SK-N-SH (cell line): Measurements from ENCODE around the gene RALA. TPM values are rescaled to one million over a fixed set of nuclear protein-coding genes. Genes with fewer than 3 reads are reported as not detected.

Experiments used
- CTCF ChIA-PET: fragments of 300-600, 350-600 bp; formaldehyde crosslinking; extraction: SDS; loops from one replicate; lab custom pipeline; 2021; lab: Yijun Ruan, JAX
- POLR2A ChIA-PET: fragments of 350-600 bp; sonication (Branson Sonifier 250); formaldehyde crosslinking; extraction: SDS; loops from one replicate; lab custom pipeline; 2020; ENCODE audit warnings: antibody characterized with exemption, inconsistent platforms; lab: Yijun Ruan, JAX
- DNase-seq: peaks from one replicate; pipeline ENCODE4 v3.0.0; 2012
- H2AFZ ChIP-seq: fragments of 200-600 bp; sonication (generic); 2 replicates; pipeline ENCODE4 v1.8.1; 2016; ENCODE audit warnings: antibody characterized with exemption, mild to moderate bottlenecking, low read depth
- H3F3A ChIP-seq: fragments of 200-600 bp; sonication (generic); replicated peaks from 2 replicates; pipeline ENCODE3; 2016; ENCODE audit warnings: antibody characterized with exemption, mild to moderate bottlenecking; ENCODE audit not compliant: insufficient read depth
- H3K27ac ChIP-seq, 2 experiments: fragments of 200-500 bp in 1 of 2; fragments of 200-600 bp in 1 of 2; sonication (Bioruptor generic) in 1 of 2; sonication (generic), shearing (Covaris generic) in 1 of 2; 2 replicates each; pipeline versions ENCODE4 v1.5.1 to v1.6.1; 2014 to 2016; ENCODE audit warnings: low read depth in 2 of 2, inconsistent platforms in 1 of 2, low read length in 1 of 2, mild to moderate bottlenecking in 1 of 2, mixed read lengths in 1 of 2
- H3K27me3 ChIP-seq: fragments of 200-600 bp; sonication (generic), shearing (Covaris generic); 2 replicates; pipeline ENCODE4 v1.6.1; 2016; ENCODE audit warnings: mixed run types; ENCODE audit not compliant: insufficient read depth
- H3K36me3 ChIP-seq, 2 experiments: fragments of 200-500 bp in 1 of 2; fragments of 200-600 bp in 1 of 2; sonication (Bioruptor generic) in 1 of 2; sonication (generic) in 1 of 2; replicated peaks in 1 of 2; 2 replicates each; pipeline versions ENCODE3 to v1.5.1; 2014 to 2016; ENCODE audit warnings: low read length in 1 of 2, mild to moderate bottlenecking in 1 of 2; ENCODE audit not compliant: insufficient read depth in 2 of 2, control insufficient read depth in 1 of 2
- H3K4me1 ChIP-seq, 2 experiments: fragments of 200-500 bp in 1 of 2; fragments of 200-600 bp in 1 of 2; sonication (Bioruptor generic) in 1 of 2; sonication (generic), shearing (Covaris generic) in 1 of 2; 2 replicates each; pipeline versions ENCODE4 v1.5.1 to v1.6.1; 2014 to 2016; ENCODE audit warnings: low read depth in 1 of 2, low read length in 1 of 2, mixed run types in 1 of 2; ENCODE audit not compliant: insufficient read depth in 2 of 2, control insufficient read depth in 1 of 2
- H3K4me2 ChIP-seq: fragments of 200-600 bp; sonication (generic), shearing (Covaris generic); 2 replicates; pipeline ENCODE4 v1.6.1; 2017; ENCODE audit warnings: mixed run types
- H3K4me3 ChIP-seq, 2 experiments: fragments of 200-500 bp in 1 of 2; fragments of 200-600 bp in 1 of 2; sonication (Bioruptor generic) in 1 of 2; sonication (generic), shearing (Covaris generic) in 1 of 2; 2 replicates each; pipeline versions ENCODE4 v1.5.1 to v1.8.1; 2014 to 2016; ENCODE audit warnings: low read depth in 2 of 2, inconsistent platforms in 1 of 2, low read length in 1 of 2, mild to moderate bottlenecking in 1 of 2, mixed read lengths in 1 of 2, moderate library complexity in 1 of 2
- H3K79me2 ChIP-seq: fragments of 200-600 bp; sonication (generic); 2 replicates; pipeline ENCODE4 v1.8.1; 2017; ENCODE audit warnings: mild to moderate bottlenecking; ENCODE audit not compliant: insufficient read depth
- H3K9ac ChIP-seq: fragments of 200-600 bp; sonication (generic); 2 replicates; pipeline ENCODE4 v1.6.1; 2017; ENCODE audit warnings: mixed run types
- H3K9me2 ChIP-seq: fragments of 200-600 bp; sonication (generic); 2 replicates; pipeline ENCODE4 v1.6.1; 2017; ENCODE audit warnings: mixed run types
- H3K9me3 ChIP-seq: fragments of 200-600 bp; sonication (generic); 2 replicates; pipeline ENCODE4 v1.6.1; 2017; ENCODE audit warnings: mixed run types, mild to moderate bottlenecking, moderate library complexity
- H4K20me1 ChIP-seq: fragments of 200-600 bp; sonication (generic); 2 replicates; pipeline ENCODE4 v1.6.1; 2017; ENCODE audit warnings: mild to moderate bottlenecking, mixed run types; ENCODE audit not compliant: insufficient read depth
- CTCF ChIP-seq: fragments of 200-600 bp; sonication (generic); IDR thresholded peaks from 2 replicates; pipeline ENCODE4 v1.6.1; 2017; ENCODE audit warnings: antibody characterized with exemption, mild to moderate bottlenecking, moderate library complexity
- EP300 ChIP-seq, 2 experiments: IDR thresholded peaks; 2 replicates each; pipeline versions ENCODE4 v1.4.0 to v1.6.1; 2012; ENCODE audit warnings: borderline replicate concordance in 1 of 2, low read depth in 1 of 2, low read length in 1 of 2
- FOXJ3 ChIP-seq: sonication (generic); formaldehyde crosslinking; IDR thresholded peaks from 2 replicates; pipeline ENCODE4 v1.5.1; 2020; ENCODE audit warnings: mild to moderate bottlenecking, missing genetic modification reagents
- FOXM1 ChIP-seq: IDR thresholded peaks from 2 replicates; pipeline ENCODE4 v1.4.0; 2012; ENCODE audit warnings: low read depth, mild to moderate bottlenecking
- GABPA ChIP-seq: IDR thresholded peaks from 2 replicates; pipeline ENCODE4 v1.4.0; 2012; ENCODE audit warnings: low read depth, mild to moderate bottlenecking
- JUND ChIP-seq: IDR thresholded peaks from 2 replicates; pipeline ENCODE4 v1.4.0; 2012
- NFIC ChIP-seq: IDR thresholded peaks from 2 replicates; pipeline ENCODE4 v1.4.0; 2012; ENCODE audit warnings: borderline replicate concordance
- NRF1 ChIP-seq: IDR thresholded peaks from 2 replicates; pipeline ENCODE4 v1.6.1; 2012; ENCODE audit warnings: low read depth, mild to moderate bottlenecking, low read length
- PBX3 ChIP-seq: IDR thresholded peaks from 2 replicates; pipeline ENCODE4; 2012
- RAD21 ChIP-seq: IDR thresholded peaks from 2 replicates; pipeline ENCODE4 v1.6.1; 2012; ENCODE audit warnings: mild to moderate bottlenecking, low read length
- RCOR1 ChIP-seq: fragments of 150-350 bp; IDR thresholded peaks from 2 replicates; pipeline ENCODE4 v1.6.1; 2017; ENCODE audit warnings: antibody characterized with exemption, low read length
- SIN3A ChIP-seq: IDR thresholded peaks from 2 replicates; pipeline ENCODE4 v1.6.1; 2012; ENCODE audit warnings: low read depth, mild to moderate bottlenecking, low read length, moderate library complexity, borderline replicate concordance
- SMC3 ChIP-seq: IDR thresholded peaks from 2 replicates; pipeline ENCODE4 v1.6.1; 2012; ENCODE audit warnings: low read depth, low read length, improper control_type of control experiment
- YY1 ChIP-seq: IDR thresholded peaks from 2 replicates; pipeline ENCODE4 v1.4.0; 2012; ENCODE audit warnings: low read depth, mild to moderate bottlenecking
- ZBTB33 ChIP-seq: IDR thresholded peaks from 2 replicates; pipeline ENCODE4 v1.4.0; 2012; ENCODE audit warnings: low read depth, borderline replicate concordance
- WGBS: methylation state at CpG from one replicate; pipeline ENCODE4 v1.1.6; 2017; ENCODE audit warnings: low lambda C conversion rate; 5-methylcytosine and 5-hydroxymethylcytosine counted together
- polyA plus RNA-seq, 3 experiments: library from polyadenylated mRNA; depleted of rRNA; stranded (reverse); fragments of >200 nt; gene quantifications; 2 replicates each; pipeline ENCODE4 v1.2.3, GENCODE V29; 2012

The RALA gene
- polyA plus RNA-seq, 1 of the 3 experiments (the other 2 are of a cell fraction), result 29.0 TPM

DNA sequence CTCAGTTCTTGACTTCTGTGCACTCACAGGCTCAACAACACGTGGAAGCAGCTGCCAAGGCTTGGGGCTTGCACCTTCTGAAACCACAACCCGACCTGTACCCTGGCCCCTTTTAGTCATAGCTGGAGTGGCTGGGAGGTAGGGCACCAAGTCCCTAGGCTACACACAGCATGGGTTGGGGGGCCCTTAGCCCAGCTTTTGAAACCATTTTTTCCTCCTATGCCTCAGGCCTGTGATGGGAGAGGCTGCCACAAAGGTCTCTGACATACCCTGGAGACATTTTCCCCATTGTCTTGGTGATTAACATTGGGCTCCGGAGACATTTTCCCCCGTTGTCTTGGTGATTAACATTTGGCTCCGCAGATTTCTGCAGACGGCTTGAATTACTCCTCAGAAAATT, 38.6 kb downstream of the RALA start:
- no peak overlapping the region for H3K9ac ChIP-seq
- H3K27me3 ChIP-seq, result no peaks in the 10 kb centered on the region
- no peak overlapping the region for H3K4me3 ChIP-seq
- H2AFZ ChIP-seq, result no peak overlapping the region
- no peaks in the 10 kb centered on the region for H3K9me2 ChIP-seq
- peaks cover 14% of the 10 kb centered on the region; the same call in 1 of the 2 replicates for H4K20me1 ChIP-seq
- H3K27ac ChIP-seq, result no peak overlapping the region
- TF ChIP-seq RAD21 (no peak), NRF1 (no peak), FOXM1 (no peak), CTCF (no peak), JUND (no peak), NFIC (no peak), ZBTB33 (no peak), GABPA (no peak), RCOR1 (no peak), YY1 (no peak), PBX3 (no peak), FOXJ3 (CRISPR knock-in tag) (no peak), SIN3A (no peak)
- TF ChIP-seq, all 33 proteins: peak for 0
- H3K79me2 ChIP-seq, result peaks cover 100% of the 10 kb centered on the region
- ChIA-PET POLR2A (no interaction called here), CTCF (no interaction called here)
- WGBS, result 97% methylated on average over 6 of the region's 6 CpGs
- H3K4me1 ChIP-seq, result peaks cover 0 to 7% of the 10 kb centered on the region in 2 experiments; a peak in 1 of 4 replicates
- no peaks in the 10 kb centered on the region for H3K9me3 ChIP-seq
- DNase-seq, result no peak
- H3K4me2 ChIP-seq, result no peak overlapping the region
- H3K36me3 ChIP-seq, result peaks cover 2 to 63% of the 10 kb centered on the region in 2 experiments
- H3F3A ChIP-seq, result peaks cover 33% of the 10 kb centered on the region

DNA sequence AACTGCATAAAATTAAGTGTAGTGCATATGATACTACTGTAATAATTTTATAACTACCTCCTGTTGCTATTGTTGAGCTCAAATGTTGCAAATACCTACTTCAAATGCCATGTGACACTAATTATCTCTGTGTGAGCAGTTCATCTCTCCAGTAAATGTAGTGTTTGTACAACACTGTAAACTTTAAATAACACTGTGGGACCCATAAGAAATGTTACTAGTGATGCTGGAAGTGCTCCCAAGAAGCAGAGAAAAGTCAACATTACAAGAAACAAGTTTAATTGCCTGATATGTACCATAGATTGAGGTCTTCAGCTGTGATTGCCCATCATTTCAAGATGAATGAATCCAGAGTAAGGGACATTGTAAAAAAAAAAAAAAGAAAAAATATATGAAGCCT, 39.9 kb downstream of the RALA start:
- Histone ChIP-seq H3F3A (peaks cover 24% of the 10 kb centered on the region), H3K27ac (no peak overlapping the region), H3K4me3 (no peak overlapping the region), H3K4me1 (peaks cover 2 to 15% of the 10 kb centered on the region in 2 experiments; a peak in 2 of 4 replicates), H4K20me1 (peaks cover 11% of the 10 kb centered on the region; the same call in 1 of the 2 replicates), H3K9me2 (no peaks in the 10 kb centered on the region), H3K27me3 (no peaks in the 10 kb centered on the region), H2AFZ (no peak overlapping the region), H3K9ac (no peak overlapping the region), H3K9me3 (no peaks in the 10 kb centered on the region), H3K79me2 (peaks cover 100% of the 10 kb centered on the region), H3K36me3 (peaks cover 7 to 55% of the 10 kb centered on the region in 2 experiments), H3K4me2 (no peak overlapping the region)
- ChIA-PET CTCF (interaction anchor here (1.0 to 1.2 kb wide), 2 partner anchors 21 to 83 kb away, joined by 4 read pairs; no protein-coding TSS in a partner anchor), POLR2A (interaction anchor here (0.5 kb wide), 1 partner anchor 162 kb away, joined by 6 read pairs; no protein-coding TSS in a partner anchor)
- no peak for DNase-seq
- no peak for TF ChIP-seq SMC3
- no peak for TF ChIP-seq YY1
- TF ChIP-seq EP300 (IDR thresholded peaks at IDR 0.05; ENCODE audit: borderline replicate concordance in 1 of 2, low read depth in 1 of 2, low read length in 1 of 2), result no peak
